Inflammatory macrophage treated with lipopolysaccharide for 4 hours (primary cell): ENCODE measurements around the gene PPARA.
"Not testable (repeated sequence)": the region's sequence is repeated elsewhere in the genome, so short reads cannot be mapped to it uniquely, and the experiment has no call there.

Experiments
- DNase-seq: peaks from one replicate; pipeline ENCODE4 v3.0.0-alpha.2; 2020

Gene PPARA

DNA sequence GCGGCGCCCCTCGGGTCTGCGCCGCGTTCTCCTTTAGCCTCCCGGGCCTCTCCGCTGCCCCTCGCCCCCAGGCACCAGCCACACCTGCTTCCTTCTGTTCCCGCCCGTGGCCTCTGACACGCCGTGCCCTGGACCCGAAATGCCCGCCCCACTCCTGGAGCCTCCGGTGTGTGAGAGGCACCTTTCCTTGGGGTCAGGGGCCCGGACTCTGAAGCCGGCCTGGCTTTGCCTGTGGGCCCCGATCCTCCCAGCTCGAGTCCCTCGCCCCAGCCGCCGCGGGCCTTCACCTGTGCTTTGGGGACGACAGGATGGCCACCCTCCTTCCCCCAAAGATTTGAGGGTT, 100.4 kb downstream of the PPARA start:
- no peak for DNase-seq

DNA sequence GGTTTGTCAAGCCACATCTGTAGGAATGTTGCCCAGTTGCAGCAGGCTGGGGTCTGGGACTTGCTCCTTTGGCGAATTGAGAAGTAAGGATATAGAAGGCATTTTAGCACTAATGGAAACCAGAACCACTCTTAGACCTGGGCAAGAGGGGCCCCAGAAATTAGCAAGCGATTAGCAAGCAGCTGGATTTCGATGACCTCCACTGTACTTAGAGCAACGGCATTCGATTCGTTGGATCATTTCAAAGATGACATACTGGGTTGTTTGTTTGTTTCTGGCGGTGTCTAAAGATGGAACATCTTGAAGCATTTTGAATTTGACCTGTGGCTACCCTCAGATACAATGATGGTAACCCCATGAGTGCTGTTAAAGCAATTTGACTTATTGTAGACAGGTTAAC, 100.9 kb downstream of the PPARA start:
- no peak for DNase-seq

DNA sequence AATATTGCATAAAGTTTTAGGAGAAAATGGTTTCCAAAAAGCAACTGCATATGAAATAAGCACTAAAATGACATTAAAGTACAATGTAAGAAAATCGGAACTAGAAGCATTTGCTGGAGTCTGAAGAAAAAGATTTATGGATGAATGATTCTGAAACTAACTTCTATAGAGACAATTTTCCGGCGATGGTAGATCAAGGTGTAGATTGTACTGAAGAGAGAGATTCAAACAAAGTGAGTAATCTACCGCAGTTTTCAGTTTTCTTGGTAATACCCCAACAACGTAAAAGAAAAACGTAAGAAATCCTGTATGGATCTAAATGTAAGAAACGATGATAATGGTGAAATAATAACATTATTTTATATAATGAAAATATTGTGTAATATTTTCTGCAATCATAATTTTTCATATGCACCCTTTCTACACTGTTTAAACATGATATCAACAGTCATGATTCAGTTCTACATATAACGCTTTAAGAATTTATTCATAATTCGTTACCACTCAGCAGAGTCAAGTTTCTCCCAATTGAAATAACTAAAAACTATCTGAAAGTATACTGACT, 101.6 kb downstream of the PPARA start:
- DNase-seq = no peak

DNA sequence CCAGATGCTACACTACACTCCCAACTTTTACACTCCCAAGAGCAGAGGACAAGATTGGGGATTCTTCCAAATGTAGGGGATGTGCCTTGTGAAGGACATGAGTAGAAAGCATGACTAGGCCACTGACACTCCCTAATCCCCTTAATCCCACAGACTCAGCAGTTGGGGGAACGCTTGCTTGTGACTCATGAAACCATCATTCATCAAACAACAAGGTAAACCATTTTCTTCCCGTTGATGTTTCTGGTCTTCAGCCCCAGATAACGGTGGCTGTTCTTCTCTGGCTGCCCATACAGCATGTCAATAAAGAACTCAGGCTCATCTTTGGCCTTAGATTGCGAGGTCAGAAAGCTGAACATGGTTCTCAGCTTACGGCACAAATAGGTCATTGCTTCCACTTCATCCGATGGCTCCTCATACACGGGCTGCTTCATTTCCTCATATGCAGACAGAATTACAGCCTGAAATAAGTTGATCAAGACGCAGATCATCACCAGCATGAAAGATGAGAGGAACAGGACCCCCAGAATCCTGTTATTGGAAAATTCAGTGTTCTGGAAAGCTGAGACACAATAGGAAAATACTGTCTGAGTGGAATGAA, 106.1 kb downstream of the PPARA start:
- DNase-seq = no peak

DNA sequence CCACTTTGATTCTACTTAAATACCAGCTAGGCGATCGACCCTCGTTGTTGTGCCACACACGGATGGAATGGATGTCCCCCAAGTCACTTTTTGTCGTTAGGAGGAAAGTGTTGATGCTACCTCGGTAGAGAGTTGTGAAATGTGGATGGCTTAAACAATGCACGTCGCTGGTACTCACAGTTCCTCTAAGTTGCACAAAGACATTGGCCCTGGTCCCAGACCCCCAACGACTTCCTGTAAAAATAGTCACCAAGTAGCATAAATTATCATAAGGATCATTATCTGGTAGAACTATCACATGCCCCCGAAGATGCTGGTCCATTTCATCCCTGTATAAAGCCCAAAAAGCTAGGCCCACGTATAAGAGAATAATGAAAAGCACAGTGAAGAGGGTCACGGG, 109.0 kb downstream of the PPARA start:
- DNase-seq = peak; percentile 15

DNA sequence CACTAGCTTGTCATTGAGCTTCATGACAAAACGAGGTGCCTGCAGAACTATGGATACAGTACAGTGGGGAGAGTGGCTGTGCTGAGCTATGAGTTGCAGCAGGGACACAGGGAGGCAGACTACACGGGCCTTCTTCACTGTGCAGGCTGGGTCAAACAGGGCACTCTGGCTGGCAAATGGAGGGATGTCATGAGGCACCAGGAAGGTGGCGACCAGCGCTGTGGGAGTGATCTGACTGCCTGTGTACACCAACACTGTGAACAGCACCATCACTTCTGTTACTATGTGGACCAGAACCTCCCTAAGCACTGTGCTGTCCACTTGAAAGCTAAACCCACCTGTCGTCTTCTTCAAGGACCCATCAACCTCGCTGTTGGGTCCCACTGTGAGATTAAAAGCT, 109.7 kb downstream of the PPARA start:
- DNase-seq = no peak

DNA sequence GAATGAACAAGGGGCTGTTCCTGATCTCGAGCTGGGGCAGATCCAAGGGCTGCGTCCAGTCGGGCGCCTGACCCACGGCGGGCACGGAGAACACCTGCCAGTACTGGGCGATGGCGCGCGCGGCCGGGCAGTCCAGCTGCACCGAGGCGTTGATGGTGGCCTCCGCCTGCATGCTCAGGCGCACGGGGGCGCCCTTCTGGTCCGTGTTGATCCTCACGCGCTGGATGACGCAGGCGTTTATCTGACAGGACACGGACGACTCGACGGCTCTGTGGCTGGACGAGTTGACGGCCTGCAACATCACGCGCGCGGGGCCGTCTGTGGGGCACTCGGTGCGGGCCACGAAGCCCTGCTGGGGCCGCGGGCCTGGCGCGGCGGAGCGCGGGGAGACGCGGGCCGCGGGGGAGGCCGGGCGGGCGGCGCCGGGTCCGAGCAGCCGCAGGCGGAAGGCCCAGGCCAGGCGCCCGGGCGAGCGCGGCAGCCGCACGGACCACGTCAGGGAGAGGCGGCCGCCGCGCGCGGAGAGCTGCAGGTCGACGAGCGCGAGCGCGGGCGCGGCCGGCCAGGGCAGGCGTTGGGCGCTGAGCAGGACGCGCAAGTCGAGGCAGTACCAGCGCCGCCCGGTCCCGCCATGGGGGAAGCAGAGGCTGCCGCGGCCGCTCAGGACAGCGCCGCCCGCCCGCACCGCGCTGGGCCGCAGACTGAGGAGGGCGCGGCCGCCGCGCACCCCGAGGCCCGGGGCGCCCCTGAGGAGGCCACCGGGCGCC, 112.3 kb downstream of the PPARA start:
- DNase-seq = peak; percentile 73

DNA sequence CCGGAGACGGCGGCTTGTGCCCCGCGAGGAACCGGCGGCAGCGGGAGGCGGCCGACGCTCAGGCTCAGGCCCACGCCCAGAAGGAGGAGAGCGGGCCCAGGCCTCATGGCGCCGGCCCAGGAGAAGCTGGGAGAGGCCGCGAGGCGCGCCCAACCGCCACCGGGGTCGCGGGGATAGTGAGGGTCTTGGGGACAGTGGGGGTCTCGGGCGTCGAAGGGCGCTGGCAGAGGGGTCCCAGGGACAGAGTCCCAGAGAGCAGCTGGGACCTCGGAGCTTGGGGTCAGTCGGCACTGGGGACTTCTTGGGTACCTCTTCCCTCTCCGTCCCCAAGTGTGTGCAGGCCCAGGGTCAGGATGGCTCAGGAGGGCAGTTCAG, 112.9 kb downstream of the PPARA start, which contains the start of gene PKDREJ:
PKDREJ (minus strand) TSS at position 128 of the 375 bp plus-strand sequence; CDS start at position 107, 21 bp downstream.
- DNase-seq = no peak

DNA sequence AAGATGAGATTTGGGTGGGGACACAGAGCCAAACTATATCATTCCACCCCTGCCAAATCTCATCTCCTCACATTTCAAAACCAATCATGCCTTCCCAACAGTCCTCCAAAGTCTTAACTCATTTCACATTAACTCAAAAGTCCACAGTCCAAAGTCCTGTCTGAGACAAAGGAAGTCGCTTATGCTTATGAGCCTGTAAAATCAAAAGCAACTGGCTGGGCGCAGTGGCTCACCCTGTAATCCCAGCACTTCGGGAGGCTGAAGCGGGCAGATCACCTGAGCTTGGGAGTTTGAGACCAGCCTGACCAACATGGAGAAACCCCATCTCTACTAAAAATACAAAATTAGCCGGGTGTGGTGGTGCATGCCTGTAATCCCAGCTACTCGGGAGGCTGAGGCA, 114.2 kb downstream of the PPARA start:
- DNase-seq = not testable (repeated sequence)

DNA sequence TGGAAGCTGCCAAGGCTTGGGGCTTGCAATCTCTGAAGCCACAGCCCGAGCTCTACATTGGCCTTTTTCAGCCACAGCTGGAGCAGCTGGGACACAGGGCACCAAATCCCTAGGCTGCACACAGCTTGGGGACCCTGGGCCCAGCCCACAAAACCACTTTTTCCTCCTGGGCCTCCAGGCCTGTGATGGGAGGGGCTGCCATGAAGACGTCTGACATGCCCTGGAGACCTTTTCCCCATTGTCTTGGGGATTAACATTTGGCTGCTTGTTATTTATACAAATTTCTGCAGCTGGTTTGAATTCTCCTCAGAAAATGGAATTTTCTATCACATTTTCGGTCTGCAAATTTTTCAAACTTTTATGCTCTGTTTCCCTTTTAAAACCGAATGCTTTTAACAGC, 115.3 kb downstream of the PPARA start:
- not testable (repeated sequence) for DNase-seq

DNA sequence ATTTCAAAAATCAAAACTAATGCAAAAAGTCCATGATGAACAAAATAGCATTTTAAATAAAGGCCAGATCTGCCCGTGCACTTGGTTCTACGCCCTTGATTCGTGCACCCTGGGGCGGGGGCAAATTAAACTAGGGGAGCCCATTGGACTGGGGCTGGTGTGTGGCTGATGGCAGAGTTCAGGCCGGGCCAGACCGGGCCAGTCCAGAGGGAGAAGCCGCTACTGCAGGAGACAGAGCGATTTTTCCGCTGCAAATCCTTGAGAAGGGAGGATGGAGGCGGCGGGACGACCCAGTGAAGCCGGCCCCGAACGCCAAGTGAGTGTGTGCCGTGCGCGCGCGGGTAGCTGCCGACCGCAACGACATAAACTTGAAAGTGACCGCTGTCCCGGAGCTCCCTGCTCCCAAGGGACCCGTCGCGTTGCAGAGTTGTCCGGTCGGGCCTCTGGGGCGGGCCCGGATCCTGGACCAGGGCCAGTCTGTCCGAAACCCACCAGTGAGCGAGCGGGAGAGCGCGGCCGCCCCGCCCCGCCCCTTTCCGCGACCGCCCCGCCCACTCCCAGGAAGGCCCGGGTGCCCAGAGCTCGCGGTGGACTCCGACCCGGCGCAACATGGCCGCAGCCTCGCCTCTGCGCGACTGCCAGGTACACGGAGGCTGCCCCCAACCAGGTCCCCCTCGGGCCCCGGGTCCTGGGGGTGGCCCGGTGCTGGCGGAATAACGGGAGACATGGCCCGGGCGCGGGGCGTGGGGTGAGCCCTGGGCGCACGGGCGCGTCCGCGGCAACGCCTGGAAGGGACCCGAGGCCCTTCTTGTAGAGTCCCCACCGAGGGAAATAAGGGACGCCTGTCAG, 117.3 kb downstream of the PPARA start, which contains the start of gene TTC38:
TTC38 (plus strand) TSS at position 578 of the 849 bp plus-strand sequence; CDS start at position 610, 32 bp downstream.
- peak; percentile 82 for DNase-seq

DNA sequence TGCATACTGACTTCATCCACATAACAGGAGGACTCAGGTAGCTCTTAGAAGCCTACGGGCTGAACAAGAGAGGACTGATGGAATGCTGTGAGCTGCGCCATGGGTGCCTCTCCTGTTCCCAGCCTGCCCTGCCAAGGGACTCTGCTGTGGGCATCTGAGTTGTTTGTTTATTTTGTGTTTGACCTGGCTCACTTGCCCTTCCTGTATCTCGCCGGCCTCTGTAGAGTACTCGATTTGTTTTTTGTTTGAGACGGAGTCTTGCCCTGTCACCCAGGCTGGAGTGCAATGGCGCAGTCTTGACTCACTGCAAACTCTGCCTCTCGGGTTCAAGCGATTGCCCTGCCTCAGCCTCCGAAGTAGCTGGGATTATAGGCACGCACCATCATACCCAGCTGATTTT, 119.2 kb downstream of the PPARA start:
- no peak for DNase-seq

DNA sequence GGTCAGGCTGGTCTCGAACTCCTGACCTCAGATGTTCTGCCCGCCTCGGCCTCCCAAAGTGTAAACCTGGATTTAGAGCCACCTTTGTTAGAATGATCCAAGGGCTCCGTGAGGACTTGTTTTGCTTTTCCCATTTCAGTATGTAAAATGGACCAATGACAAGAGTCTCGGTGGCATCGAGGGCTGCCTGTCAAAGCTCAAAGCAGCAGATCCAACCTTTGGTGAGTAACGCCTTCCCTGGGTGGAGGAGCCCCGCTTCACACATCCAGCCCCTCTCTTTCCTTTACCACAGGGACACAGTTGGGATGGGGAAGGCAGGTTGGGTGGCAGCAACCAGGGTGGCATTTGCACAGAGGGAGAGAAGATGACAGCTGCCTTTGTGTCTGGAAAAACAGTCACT, 121.9 kb downstream of the PPARA start:
- DNase-seq = no peak

DNA sequence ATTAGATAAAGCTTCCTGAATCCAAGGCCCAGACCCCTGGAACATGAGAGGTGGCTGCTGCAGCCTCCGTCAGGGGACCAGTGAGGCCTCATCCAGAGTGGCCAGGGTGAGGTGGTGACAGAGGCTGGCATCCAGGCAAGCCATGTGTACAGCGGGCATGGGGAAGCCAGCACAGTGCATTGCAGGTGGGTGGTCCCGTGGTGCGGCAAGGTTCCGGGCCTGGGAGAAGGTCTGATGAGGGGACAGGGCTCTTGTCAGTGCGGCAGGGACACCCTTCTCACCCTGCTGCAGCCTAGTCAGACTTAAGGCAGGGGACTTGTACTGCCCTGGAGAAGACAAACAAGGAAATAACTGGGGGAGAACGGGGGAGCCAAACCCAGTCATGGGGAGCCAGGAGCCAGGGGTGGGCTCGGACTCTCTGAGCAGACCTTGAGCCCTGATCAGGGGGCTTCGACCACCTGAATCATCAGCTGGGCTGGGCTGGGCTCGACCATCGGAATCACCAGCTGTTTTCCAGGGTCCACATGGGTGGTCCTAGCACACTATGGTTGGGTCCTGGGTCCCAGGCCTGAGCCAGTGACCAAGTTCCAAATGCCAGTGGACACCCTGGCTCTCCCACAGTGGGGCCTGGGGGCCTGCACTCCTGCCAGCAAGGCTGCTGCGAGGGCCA, 122.6 kb downstream of the PPARA start:
- no peak for DNase-seq

DNA sequence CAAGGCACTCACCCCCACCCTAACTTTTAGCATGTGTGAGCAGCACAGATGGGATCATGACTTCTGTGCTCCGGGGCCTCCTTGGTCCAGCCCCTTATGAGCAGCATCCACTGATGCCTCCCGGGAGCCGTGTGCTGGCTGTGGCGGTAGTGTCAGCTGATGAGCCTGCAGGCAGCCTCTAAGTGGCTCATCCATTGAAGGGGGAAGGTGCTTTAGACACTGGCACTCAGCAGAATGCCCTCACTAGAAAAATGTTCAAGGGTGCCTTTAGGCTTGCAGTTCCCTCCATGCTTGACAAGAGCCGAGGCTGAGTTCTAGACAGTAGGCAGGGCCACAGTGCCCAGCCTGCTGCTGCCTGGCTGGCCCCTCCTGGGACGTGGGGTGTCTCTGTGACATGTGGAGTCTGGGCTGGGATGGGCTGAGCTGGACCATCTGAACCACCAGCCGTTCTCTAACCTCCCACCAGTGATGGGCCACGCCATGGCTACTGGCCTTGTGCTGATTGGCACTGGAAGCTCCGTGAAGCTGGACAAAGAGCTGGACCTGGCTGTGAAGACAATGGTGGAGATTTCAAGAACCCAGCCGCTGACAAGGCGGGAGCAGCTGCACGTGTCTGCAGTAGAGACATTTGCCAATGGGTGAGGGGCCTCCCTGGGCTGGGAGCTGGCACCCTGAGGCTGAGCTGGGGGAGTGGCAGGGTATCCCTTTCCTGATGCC, 123.3 kb downstream of the PPARA start:
- DNase-seq = no peak

DNA sequence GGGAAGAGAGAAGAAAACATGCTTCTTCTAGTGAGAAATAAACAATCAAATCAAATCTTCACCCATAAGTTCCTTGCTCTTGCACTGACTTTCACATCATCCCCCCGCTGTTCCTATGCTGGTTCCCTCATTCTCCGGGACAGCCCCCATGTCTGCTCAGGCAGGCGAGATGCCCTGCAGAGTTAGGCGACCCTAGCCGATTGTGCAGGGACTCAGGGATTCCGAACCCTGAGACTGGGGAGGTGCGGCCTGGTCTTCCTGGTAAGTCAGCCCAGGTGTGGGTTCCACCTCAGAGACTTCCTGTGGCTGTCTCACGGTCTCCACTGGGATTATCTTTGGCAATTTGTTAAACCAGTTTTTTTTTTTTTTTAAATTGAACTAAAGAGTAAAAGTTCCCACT, 124.1 kb downstream of the PPARA start:
- DNase-seq = no peak

DNA sequence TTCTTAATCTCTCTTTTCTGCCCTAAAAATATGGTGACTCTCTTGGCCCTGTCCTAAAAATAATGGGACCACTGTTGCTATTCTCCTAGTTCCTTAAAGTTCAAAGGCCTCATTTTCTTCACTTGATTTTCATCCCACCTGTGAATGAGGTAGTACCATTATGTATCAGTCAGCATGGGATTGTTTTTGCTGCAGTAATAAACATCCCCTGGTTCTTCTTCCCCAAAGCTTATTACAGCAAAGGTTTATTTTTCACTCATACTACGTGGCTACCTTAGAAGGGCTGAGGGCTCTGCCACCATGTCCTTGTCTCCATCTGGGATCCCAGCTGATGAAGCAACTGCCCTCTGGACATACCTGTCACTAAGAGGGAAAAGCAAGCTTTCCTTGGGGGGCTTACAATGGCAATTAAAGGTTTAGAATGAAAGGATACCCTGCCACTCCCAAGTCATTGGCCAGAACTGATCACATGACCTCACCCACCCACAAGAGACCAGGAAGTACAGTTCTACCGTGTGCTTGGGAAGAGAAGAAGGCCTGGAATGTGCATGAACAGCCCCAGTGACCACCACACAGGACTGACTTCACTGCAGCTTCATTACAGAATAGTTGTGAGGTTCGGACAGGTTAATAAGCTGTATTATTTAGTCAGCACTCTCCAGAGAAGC, 125.3 kb downstream of the PPARA start:
- DNase-seq = no peak

DNA sequence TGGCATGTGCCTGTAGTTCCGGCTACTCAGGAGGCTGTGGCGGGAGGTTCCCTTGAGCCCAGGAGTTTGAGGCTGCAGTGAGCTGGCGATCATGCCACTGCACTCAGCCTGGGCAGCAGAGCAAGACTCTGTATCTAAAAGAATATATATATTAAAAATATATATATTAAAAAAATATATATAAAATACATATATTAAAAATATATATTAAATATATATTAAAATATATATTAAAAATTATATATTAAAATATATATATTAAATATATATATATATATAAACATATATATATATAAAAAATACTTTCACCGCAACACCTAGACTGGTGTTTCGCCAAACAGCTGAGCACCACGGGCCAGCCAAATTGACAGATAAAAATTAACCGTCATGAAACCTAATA, 126.2 kb downstream of the PPARA start:
- no peak for DNase-seq

DNA sequence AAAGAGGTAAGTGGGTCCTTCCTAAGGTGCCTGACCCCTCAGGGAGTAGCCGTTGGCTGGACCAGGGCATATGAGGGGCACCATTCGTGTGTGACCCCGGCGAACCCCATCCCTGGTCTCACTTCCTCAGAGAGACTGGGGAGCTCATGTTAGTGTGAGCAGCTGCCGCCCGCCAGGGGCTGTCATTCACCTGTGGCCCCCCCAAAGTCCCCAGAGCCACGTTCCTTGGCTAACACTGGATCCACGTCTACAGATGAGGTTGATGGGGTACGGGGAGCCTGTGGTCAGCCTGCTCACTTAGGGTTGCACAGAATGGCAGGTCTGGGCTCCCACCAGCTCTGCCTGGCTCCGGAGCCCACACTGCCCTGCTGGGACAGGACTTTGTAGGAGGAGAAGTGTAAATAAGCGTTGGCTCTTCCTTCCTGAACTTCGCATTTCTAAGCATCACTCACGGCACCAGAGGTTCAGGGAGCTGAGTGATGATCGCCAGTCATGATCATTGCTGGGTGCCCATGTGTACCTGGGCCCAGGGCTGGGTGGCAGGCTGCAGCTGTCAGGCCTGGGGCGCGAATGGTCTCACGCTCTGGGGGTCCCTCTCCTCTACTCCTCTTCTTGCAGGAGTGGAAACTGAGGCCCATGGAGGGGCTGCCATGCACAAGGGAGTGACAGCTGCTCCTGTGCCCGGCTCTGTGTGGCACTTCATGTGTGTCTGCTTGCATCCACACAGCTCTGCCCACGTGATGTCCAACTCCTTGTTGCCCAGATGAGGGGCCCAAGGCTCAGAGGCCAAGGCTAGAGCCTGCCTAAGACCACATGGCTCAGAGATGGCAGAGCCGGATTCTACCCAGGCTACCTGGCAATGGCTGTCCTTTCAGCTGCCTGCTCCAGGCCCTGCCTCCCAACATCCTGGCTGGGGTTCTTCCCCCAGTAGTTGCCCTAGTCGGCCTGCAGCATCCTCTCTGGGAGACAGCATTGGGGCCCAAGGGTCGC, 128.6 kb downstream of the PPARA start:
- DNase-seq = no peak
